Stimulated activated CD4-positive, alpha-beta T cell treated with anti-CD3 and anti-CD28 coated beads, Interleukin-12 subunit alpha, Interleukin-12 subunit beta, amount 100 ng/mL, for 4 hours (primary cell): ENCODE results near the gene H19.

Source experiments
- DNase-seq: peaks from one replicate; pipeline ENCODE4 v3.0.0-alpha.2; 2020

Gene H19

GRCh38 chr11:1982873-1983600 lies 14.6 kb downstream of the H19 start:
- no peak for DNase-seq

GRCh38 chr11:1979607-1980006 lies 18.0 kb downstream of the H19 start:
- DNase-seq, result no peak

GRCh38 chr11:1978720-1979473 lies 18.7 kb downstream of the H19 start:
- no peak for DNase-seq

- no peak for DNase-seq
These were observed 22.5 kb downstream of the H19 start for GRCh38 chr11:1975185-1975584.

- DNase-seq, result no peak
These were observed 26.7 kb downstream of the H19 start for GRCh38 chr11:1970956-1971355.

- no peak for DNase-seq
These were observed 27.9 kb downstream of the H19 start for GRCh38 chr11:1969776-1970175.

GRCh38 chr11:1969035-1969434 lies 28.6 kb downstream of the H19 start:
- DNase-seq, result no peak

GRCh38 chr11:1968454-1969002 lies 29.1 kb downstream of the H19 start:
- DNase-seq, result no peak

GRCh38 chr11:1967641-1968225 lies 29.9 kb downstream of the H19 start:
- DNase-seq, result no peak

- no peak for DNase-seq
These were observed 31.1 kb downstream of the H19 start for GRCh38 chr11:1966531-1966930.

GRCh38 chr11:1964955-1965354 lies 32.7 kb downstream of the H19 start:
- no peak for DNase-seq

GRCh38 chr11:1964348-1964747 lies 33.3 kb downstream of the H19 start:
- no peak for DNase-seq

GRCh38 chr11:1963864-1964263 lies 33.8 kb downstream of the H19 start:
- DNase-seq, result no peak

GRCh38 chr11:1959786-1960185 lies 37.9 kb downstream of the H19 start:
- no peak for DNase-seq

- DNase-seq, result no peak
These were observed 39.3 kb downstream of the H19 start for GRCh38 chr11:1958367-1958766.

- no peak for DNase-seq
These were observed 44.0 kb downstream of the H19 start for GRCh38 chr11:1953489-1954266.

GRCh38 chr11:1952806-1953482 lies 44.7 kb downstream of the H19 start:
- DNase-seq, result no peak

- no peak for DNase-seq
These were observed 47.7 kb downstream of the H19 start for GRCh38 chr11:1949922-1950321.

- DNase-seq, result no peak
These were observed 48.3 kb downstream of the H19 start for GRCh38 chr11:1949302-1949701.

- DNase-seq, result no peak
These were observed 49.3 kb downstream of the H19 start for GRCh38 chr11:1948389-1948788.

GRCh38 chr11:1947592-1948237 lies 49.9 kb downstream of the H19 start:
- no peak for DNase-seq
